ENCODE data around the gene ACSF2.

Gene ACSF2

GRCh38 chr17:50483266-50483665 lies 57.2 kb downstream of the ACSF2 start:
- Histone ChIP-seq H2AFZ (ENCODE audit: low read depth, low read length) (no peak overlapping the region), H3K4me1 (ENCODE audit: insufficient read depth, low read length) (peaks cover 8% of the 10 kb centered on the region), H3K36me3 (ENCODE audit: insufficient read depth, low read length) (peaks cover 9% of the 10 kb centered on the region), H3K27me3 (ENCODE audit: insufficient read depth, low read length) (no peaks in the 10 kb centered on the region), H3K9me3 (ENCODE audit: low read length) (no peaks in the 10 kb centered on the region), H3K4me3 (ENCODE audit: low read length) (no peak overlapping the region)

- H3K36me3 ChIP-seq (ENCODE audit: insufficient read depth, low read length) = peaks cover 9% of the 10 kb centered on the region
- no peaks in the 10 kb centered on the region for H3K9me3 ChIP-seq (ENCODE audit: low read length)
- no peak overlapping the region for H3K4me3 ChIP-seq (ENCODE audit: low read length)
- H2AFZ ChIP-seq (ENCODE audit: low read depth, low read length) = no peak overlapping the region
- H3K27me3 ChIP-seq (ENCODE audit: insufficient read depth, low read length) = no peaks in the 10 kb centered on the region
- H3K4me1 ChIP-seq (ENCODE audit: insufficient read depth, low read length) = peaks cover 6% of the 10 kb centered on the region
Observed at GRCh38 chr17:50484386-50485155, 58.6 kb downstream of the ACSF2 start.

- Histone ChIP-seq H3K27me3 (ENCODE audit: insufficient read depth, low read length) (no peaks in the 10 kb centered on the region), H3K36me3 (ENCODE audit: insufficient read depth, low read length) (peaks cover 9% of the 10 kb centered on the region), H3K9me3 (ENCODE audit: low read length) (no peaks in the 10 kb centered on the region), H3K4me3 (ENCODE audit: low read length) (no peak overlapping the region), H2AFZ (ENCODE audit: low read depth, low read length) (no peak overlapping the region), H3K4me1 (ENCODE audit: insufficient read depth, low read length) (no peaks in the 10 kb centered on the region)
Observed at GRCh38 chr17:50487213-50488096, 61.4 kb downstream of the ACSF2 start.

- Histone ChIP-seq H3K9me3 (ENCODE audit: low read length) (no peaks in the 10 kb centered on the region), H3K4me3 (ENCODE audit: low read length) (no peak overlapping the region), H3K36me3 (ENCODE audit: insufficient read depth, low read length) (peaks cover 6% of the 10 kb centered on the region), H2AFZ (ENCODE audit: low read depth, low read length) (no peak overlapping the region), H3K27me3 (ENCODE audit: insufficient read depth, low read length) (no peaks in the 10 kb centered on the region), H3K4me1 (ENCODE audit: insufficient read depth, low read length) (no peaks in the 10 kb centered on the region)
Observed at GRCh38 chr17:50488880-50489279, 62.9 kb downstream of the ACSF2 start.

GRCh38 chr17:50491505-50491904 lies 65.5 kb downstream of the ACSF2 start:
- Histone ChIP-seq H3K4me3 (ENCODE audit: low read length) (no peak overlapping the region), H3K9me3 (ENCODE audit: low read length) (no peaks in the 10 kb centered on the region), H3K4me1 (ENCODE audit: insufficient read depth, low read length) (no peaks in the 10 kb centered on the region), H3K36me3 (ENCODE audit: insufficient read depth, low read length) (no peaks in the 10 kb centered on the region), H2AFZ (ENCODE audit: low read depth, low read length) (no peak overlapping the region), H3K27me3 (ENCODE audit: insufficient read depth, low read length) (no peaks in the 10 kb centered on the region)

GRCh38 chr17:50492214-50492613 lies 66.2 kb downstream of the ACSF2 start:
- no peak overlapping the region for H2AFZ ChIP-seq (ENCODE audit: low read depth, low read length)
- no peaks in the 10 kb centered on the region for H3K9me3 ChIP-seq (ENCODE audit: low read length)
- H3K36me3 ChIP-seq (ENCODE audit: insufficient read depth, low read length) = no peaks in the 10 kb centered on the region
- H3K4me1 ChIP-seq (ENCODE audit: insufficient read depth, low read length) = no peaks in the 10 kb centered on the region
- H3K4me3 ChIP-seq (ENCODE audit: low read length) = no peak overlapping the region
- H3K27me3 ChIP-seq (ENCODE audit: insufficient read depth, low read length) = no peaks in the 10 kb centered on the region

- no peaks in the 10 kb centered on the region for H3K36me3 ChIP-seq (ENCODE audit: insufficient read depth, low read length)
- no peak overlapping the region for H2AFZ ChIP-seq (ENCODE audit: low read depth, low read length)
- no peaks in the 10 kb centered on the region for H3K4me1 ChIP-seq (ENCODE audit: insufficient read depth, low read length)
- no peaks in the 10 kb centered on the region for H3K27me3 ChIP-seq (ENCODE audit: insufficient read depth, low read length)
- no peak overlapping the region for H3K4me3 ChIP-seq (ENCODE audit: low read length)
- no peaks in the 10 kb centered on the region for H3K9me3 ChIP-seq (ENCODE audit: low read length)
Observed at GRCh38 chr17:50493744-50494143, 67.7 kb downstream of the ACSF2 start.

GRCh38 chr17:50495217-50495823 lies 69.3 kb downstream of the ACSF2 start:
- no peaks in the 10 kb centered on the region for H3K9me3 ChIP-seq (ENCODE audit: low read length)
- no peaks in the 10 kb centered on the region for H3K4me1 ChIP-seq (ENCODE audit: insufficient read depth, low read length)
- H3K27me3 ChIP-seq (ENCODE audit: insufficient read depth, low read length) = no peaks in the 10 kb centered on the region
- no peak overlapping the region for H2AFZ ChIP-seq (ENCODE audit: low read depth, low read length)
- H3K36me3 ChIP-seq (ENCODE audit: insufficient read depth, low read length) = no peaks in the 10 kb centered on the region
- no peak overlapping the region for H3K4me3 ChIP-seq (ENCODE audit: low read length)

- no peaks in the 10 kb centered on the region for H3K27me3 ChIP-seq (ENCODE audit: insufficient read depth, low read length)
- H3K4me3 ChIP-seq (ENCODE audit: low read length) = no peak overlapping the region
- no peaks in the 10 kb centered on the region for H3K9me3 ChIP-seq (ENCODE audit: low read length)
- H2AFZ ChIP-seq (ENCODE audit: low read depth, low read length) = no peak overlapping the region
- H3K36me3 ChIP-seq (ENCODE audit: insufficient read depth, low read length) = no peaks in the 10 kb centered on the region
- H3K4me1 ChIP-seq (ENCODE audit: insufficient read depth, low read length) = no peaks in the 10 kb centered on the region
Observed at GRCh38 chr17:50495918-50496317, 69.9 kb downstream of the ACSF2 start.

- Histone ChIP-seq H2AFZ (ENCODE audit: low read depth, low read length) (no peak overlapping the region), H3K4me3 (ENCODE audit: low read length) (no peak overlapping the region)
Observed at GRCh38 chr17:50498021-50498874, 72.2 kb downstream of the ACSF2 start.

GRCh38 chr17:50499270-50499669 lies 73.3 kb downstream of the ACSF2 start:
- Histone ChIP-seq H3K4me3 (ENCODE audit: low read length) (no peak overlapping the region), H3K9me3 (ENCODE audit: low read length) (no peaks in the 10 kb centered on the region), H3K36me3 (ENCODE audit: insufficient read depth, low read length) (no peaks in the 10 kb centered on the region), H3K4me1 (ENCODE audit: insufficient read depth, low read length) (no peaks in the 10 kb centered on the region), H2AFZ (ENCODE audit: low read depth, low read length) (no peak overlapping the region), H3K27me3 (ENCODE audit: insufficient read depth, low read length) (peaks cover 4% of the 10 kb centered on the region)

More at GRCh38 chr17:50498021-50498874, 72.2 kb downstream of the ACSF2 start:
- Histone ChIP-seq H3K4me1 (ENCODE audit: insufficient read depth, low read length) (no peaks in the 10 kb centered on the region), H3K9me3 (ENCODE audit: low read length) (no peaks in the 10 kb centered on the region), H3K36me3 (ENCODE audit: insufficient read depth, low read length) (no peaks in the 10 kb centered on the region), H3K27me3 (ENCODE audit: insufficient read depth, low read length) (peaks cover 4% of the 10 kb centered on the region)

- Histone ChIP-seq H3K36me3 (ENCODE audit: insufficient read depth, low read length) (no peaks in the 10 kb centered on the region), H3K4me3 (ENCODE audit: low read length) (no peak overlapping the region), H3K9me3 (ENCODE audit: low read length) (no peaks in the 10 kb centered on the region), H3K4me1 (ENCODE audit: insufficient read depth, low read length) (no peaks in the 10 kb centered on the region), H3K27me3 (ENCODE audit: insufficient read depth, low read length) (peaks cover 4% of the 10 kb centered on the region), H2AFZ (ENCODE audit: low read depth, low read length) (no peak overlapping the region)
Observed at GRCh38 chr17:50499721-50500120, 73.7 kb downstream of the ACSF2 start.
